SU-DHL-6 (cell line): ENCODE results near the gene ASPRV1.

Experiments
- EZH2phosphoT487 ChIP-seq: fragments of 200-600 bp; sonication (generic), shearing (Covaris generic); conservative IDR thresholded peaks from 2 replicates; pipeline ENCODE4 v1.6.1; 2018; ENCODE audit warnings: mild to moderate bottlenecking, antibody characterized with exemption, low read length, moderate library complexity, mixed read lengths
- TF ChIP-seq, protein P1 (sequence below): fragments of 200-600 bp; sonication (generic); IDR thresholded peaks from one replicate; pipeline ENCODE4 v1.5.1; 2017; ENCODE audit warnings: antibody characterized with exemption, mild to moderate bottlenecking, low read length, moderate library complexity; ENCODE audit not compliant: insufficient read depth, poor library complexity, severe bottlenecking

DNA sequence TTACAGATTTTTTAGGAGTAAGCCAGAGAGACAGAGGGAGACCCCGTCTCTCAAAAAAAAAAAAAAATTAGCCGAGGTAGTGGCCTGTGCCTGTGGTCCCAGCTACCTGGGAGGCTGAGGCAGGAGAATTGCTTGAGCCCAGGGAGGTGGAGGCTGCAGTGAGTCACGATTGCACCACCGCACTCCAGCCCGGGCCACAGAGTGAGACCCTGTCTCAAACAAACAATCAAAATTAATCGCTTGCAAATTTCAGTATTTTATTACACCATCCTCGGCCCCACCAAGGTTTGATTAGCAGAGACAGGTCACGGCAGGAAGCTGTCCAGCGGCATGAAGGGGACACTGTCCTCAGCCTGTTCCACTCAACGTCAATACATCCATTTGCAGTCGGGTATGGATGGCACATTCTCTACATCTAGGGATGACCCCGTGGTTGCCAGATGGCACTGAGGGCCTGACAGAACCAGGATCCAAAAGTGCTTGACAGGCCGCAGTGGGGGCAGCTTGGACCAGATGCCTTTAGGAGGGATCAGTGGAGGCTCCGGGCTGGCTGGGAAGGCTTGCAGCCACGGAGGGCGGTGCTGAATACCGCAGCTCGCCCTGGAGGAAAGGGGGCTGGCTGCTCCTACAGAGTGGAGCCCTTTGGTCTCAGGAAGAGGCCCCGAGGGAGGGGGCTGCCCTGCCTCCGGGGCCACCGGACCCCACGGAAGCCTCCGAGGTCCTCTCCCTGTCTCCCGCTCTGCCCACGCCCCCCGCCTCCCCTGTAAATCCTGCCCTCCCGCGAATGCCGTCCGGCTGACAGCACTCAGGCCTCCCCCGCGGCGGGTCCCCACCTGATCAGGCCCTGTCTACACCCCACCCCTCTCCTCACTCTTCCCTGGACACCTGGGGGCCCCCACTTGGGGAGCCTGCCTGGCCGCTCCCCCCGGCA, 13.1 kb downstream of the ASPRV1 start:
- TF ChIP-seq, protein P1, sequence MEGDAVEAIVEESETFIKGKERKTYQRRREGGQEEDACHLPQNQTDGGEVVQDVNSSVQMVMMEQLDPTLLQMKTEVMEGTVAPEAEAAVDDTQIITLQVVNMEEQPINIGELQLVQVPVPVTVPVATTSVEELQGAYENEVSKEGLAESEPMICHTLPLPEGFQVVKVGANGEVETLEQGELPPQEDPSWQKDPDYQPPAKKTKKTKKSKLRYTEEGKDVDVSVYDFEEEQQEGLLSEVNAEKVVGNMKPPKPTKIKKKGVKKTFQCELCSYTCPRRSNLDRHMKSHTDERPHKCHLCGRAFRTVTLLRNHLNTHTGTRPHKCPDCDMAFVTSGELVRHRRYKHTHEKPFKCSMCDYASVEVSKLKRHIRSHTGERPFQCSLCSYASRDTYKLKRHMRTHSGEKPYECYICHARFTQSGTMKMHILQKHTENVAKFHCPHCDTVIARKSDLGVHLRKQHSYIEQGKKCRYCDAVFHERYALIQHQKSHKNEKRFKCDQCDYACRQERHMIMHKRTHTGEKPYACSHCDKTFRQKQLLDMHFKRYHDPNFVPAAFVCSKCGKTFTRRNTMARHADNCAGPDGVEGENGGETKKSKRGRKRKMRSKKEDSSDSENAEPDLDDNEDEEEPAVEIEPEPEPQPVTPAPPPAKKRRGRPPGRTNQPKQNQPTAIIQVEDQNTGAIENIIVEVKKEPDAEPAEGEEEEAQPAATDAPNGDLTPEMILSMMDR, result no peak
- no peak for TF ChIP-seq EZH2phosphoT487
